Measurements from ENCODE around the gene SH2D1B. TPM values are rescaled to one million over a fixed set of nuclear protein-coding genes. Genes with fewer than 3 reads are reported as not detected.

The SH2D1B gene
- total RNA-seq, 1 donor from 2014 or later = 3.4 TPM

- no peak for ATAC-seq
These were observed 13.9 kb downstream of the SH2D1B start for GRCh38 chr1:162397943-162398560.

GRCh38 chr1:162397039-162397448, 14.9 kb downstream of the SH2D1B start:
- ATAC-seq = no peak

- no peak for ATAC-seq
These were observed 15.6 kb downstream of the SH2D1B start for GRCh38 chr1:162396201-162396906.

- peak; percentile 88 for ATAC-seq
These were observed 20.0 kb downstream of the SH2D1B start for GRCh38 chr1:162391790-162392563.

GRCh38 chr1:162390396-162391185, 21.3 kb downstream of the SH2D1B start:
- ATAC-seq = no peak

GRCh38 chr1:162389971-162390370, 22.0 kb downstream of the SH2D1B start:
- ATAC-seq = peak; percentile 47

GRCh38 chr1:162389021-162389818, 22.7 kb downstream of the SH2D1B start:
- no peak for ATAC-seq

GRCh38 chr1:162388615-162389014, 23.3 kb downstream of the SH2D1B start:
- ATAC-seq = peak; percentile 62

GRCh38 chr1:162388083-162388594, 23.8 kb downstream of the SH2D1B start:
- no peak for ATAC-seq

- no peak for ATAC-seq
These were observed 24.5 kb downstream of the SH2D1B start for GRCh38 chr1:162387226-162388082.

GRCh38 chr1:162386292-162387225, 25.4 kb downstream of the SH2D1B start:
- no peak for ATAC-seq

- ATAC-seq = no peak
These were observed 26.2 kb downstream of the SH2D1B start for GRCh38 chr1:162385702-162386101.

- no peak for ATAC-seq
These were observed 26.7 kb downstream of the SH2D1B start for GRCh38 chr1:162385280-162385623.

GRCh38 chr1:162384601-162385279, 27.2 kb downstream of the SH2D1B start:
- ATAC-seq = no peak

GRCh38 chr1:162384116-162384515, 27.8 kb downstream of the SH2D1B start:
- ATAC-seq = no peak

- ATAC-seq = no peak
These were observed 28.4 kb downstream of the SH2D1B start for GRCh38 chr1:162383516-162383915.

GRCh38 chr1:162383091-162383490, 28.8 kb downstream of the SH2D1B start:
- no peak for ATAC-seq

GRCh38 chr1:162381941-162382750, 29.8 kb downstream of the SH2D1B start:
- ATAC-seq = peak; percentile 23
